Ovary (tissue), 9 donors: ENCODE measurements around the gene ILF3. TPM values are rescaled to one million over a fixed set of nuclear protein-coding genes. Genes with fewer than 3 reads are reported as not detected.

ENCODE experiments used
- DNase-seq, 5 donors: peaks; one replicate each; pipeline ENCODE4 v3.0.0-alpha.2; 2019 to 2020
- H3K27ac ChIP-seq, 2 donors: fragments of 200-600 bp; one replicate each; pipeline versions ENCODE4 v1.5.1 to v1.8.0; 2019 to 2022
- H3K27me3 ChIP-seq: fragments of 200-600 bp; one replicate; pipeline ENCODE4 v1.8.0; 2022
- H3K36me3 ChIP-seq: fragments of 200-600 bp; sonication (generic); one replicate; pipeline ENCODE4 v1.5.1; 2019
- H3K4me1 ChIP-seq: one replicate; pipeline ENCODE4 v1.8.1; 2013; ENCODE audit warnings: mild to moderate bottlenecking, moderate library complexity; ENCODE audit not compliant: insufficient read depth
- H3K4me3 ChIP-seq: fragments of 200-600 bp; sonication (generic); one replicate; pipeline ENCODE4 v1.5.1; 2017
- H3K9me3 ChIP-seq, 2 donors: fragments of 200-600 bp in 1 of 2; sonication (generic) in 1 of 2; one replicate each; pipeline versions ENCODE4 v1.5.1 to v1.8.1; 2013 to 2019; ENCODE audit warnings: mild to moderate bottlenecking in 1 of 2, moderate library complexity in 1 of 2
- EP300 ChIP-seq: sonication (generic); formaldehyde crosslinking; IDR thresholded peaks from one replicate; pipeline ENCODE4 v1.6.1; 2017; ENCODE audit warnings: antibody characterized with exemption
- POLR2A ChIP-seq: fragments of 450-650 bp; IDR thresholded peaks from one replicate; pipeline ENCODE4 v1.6.1; 2017; ENCODE audit warnings: antibody characterized with exemption, mild to moderate bottlenecking, moderate library complexity
- WGBS, 3 donors: extraction: QIAGEN DNeasy Blood & Tissue Kit in 1 of 3; methylation state at CpG; one replicate each; pipeline versions ENCODE4 v1.1.5 to v1.1.7; 2013 to 2017; 5-methylcytosine and 5-hydroxymethylcytosine counted together
- intact Hi-C, 4 donors: fragments of 100-400 bp; cut with DNase I; formaldehyde crosslinking; loops; one replicate each; pipeline versions ENCODE4 v1.11.0 to v1.15.1; 2022 to 2023
- polyA plus RNA-seq, 2 donors: library from polyadenylated mRNA; stranded (reverse); fragments of 200-250 nt in 1 of 2; fragments of 350-450 nt in 1 of 2; fragmentation: Illumina TruSeq in 1 of 2; extraction: RNeasy Lipid Tissue Mini Kit (QIAGEN cat#74804) in 1 of 2; gene quantifications; one replicate each; pipeline ENCODE4 v1.2.3, GENCODE V29; 2013 to 2014
- total RNA-seq, 7 donors: library from RNA; depleted of rRNA in 2 of 7; stranded (reverse); fragments of >200 nt in 2 of 7; fragmentation: NEBNext Ultra II Directional in 3 of 7; extraction: Animal tissue kit (Norgen Biotek cat#: 25700) in 3 of 7; gene quantifications; one replicate each; pipeline versions ENCODE4 v1.1.0 to v1.2.4, GENCODE V29; 2016 to 2023
- TF ChIP-seq, protein P1 (sequence below), 3 donors: fragments of 450-650 bp in 2 of 3; fragments of 200-600 bp in 1 of 3; IDR thresholded peaks; one replicate each; pipeline versions ENCODE4 v1.5.1 to v1.8.0; 2016 to 2022; ENCODE audit warnings: antibody characterized with exemption in 3 of 3, mild to moderate bottlenecking in 1 of 3
- donor health status: DM: no; HTN: no; CAD: no; lungs with moderate emphysema.
- donor health status: DM: no; HTN: no; CAD: no.
- donor health status: Bipolar disorder and iron deficiency.
- donor health status: DM: yes; HTN: yes; CAD: no.
- donor health status: DM: no; HTN: no; CAD: no.
- donor health status: DM: yes; HTN: yes; CAD: no.

The ILF3 gene
- total and polyA plus RNA-seq, 9 donors: 90.0 to 295 (median 227) TPM

DNA sequence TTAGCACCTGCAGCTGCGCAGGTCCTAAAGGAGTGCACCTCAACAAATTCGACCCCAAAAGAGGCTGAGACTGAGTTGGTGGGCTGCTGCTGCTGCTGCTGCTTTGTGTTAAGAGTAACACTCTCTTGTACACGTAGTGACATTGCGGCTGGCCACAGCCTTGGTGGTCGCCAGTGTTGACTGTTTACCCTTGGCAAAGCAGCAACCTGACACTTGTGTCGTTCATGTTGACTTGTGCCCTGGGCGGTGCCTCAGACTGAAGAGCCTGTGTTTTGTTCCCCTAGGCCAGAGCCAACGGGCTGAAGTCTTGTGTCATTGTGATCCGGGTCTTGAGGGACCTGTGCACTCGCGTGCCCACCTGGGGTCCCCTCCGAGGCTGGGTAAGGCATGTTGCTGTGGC is 24.7 kb downstream of the ILF3 start:
- intact Hi-C loops: no loop called here
- Histone ChIP-seq H3K27me3 (no peaks in the 10 kb centered on the region), H3K9me3 (no peaks in the 10 kb centered on the region), H3K4me3 (no peak overlapping the region), H3K4me1 (no peaks in the 10 kb centered on the region), H3K27ac (no peak overlapping the region), H3K36me3 (no peaks in the 10 kb centered on the region)
- DNase-seq: no peak
- TF ChIP-seq, protein P1, sequence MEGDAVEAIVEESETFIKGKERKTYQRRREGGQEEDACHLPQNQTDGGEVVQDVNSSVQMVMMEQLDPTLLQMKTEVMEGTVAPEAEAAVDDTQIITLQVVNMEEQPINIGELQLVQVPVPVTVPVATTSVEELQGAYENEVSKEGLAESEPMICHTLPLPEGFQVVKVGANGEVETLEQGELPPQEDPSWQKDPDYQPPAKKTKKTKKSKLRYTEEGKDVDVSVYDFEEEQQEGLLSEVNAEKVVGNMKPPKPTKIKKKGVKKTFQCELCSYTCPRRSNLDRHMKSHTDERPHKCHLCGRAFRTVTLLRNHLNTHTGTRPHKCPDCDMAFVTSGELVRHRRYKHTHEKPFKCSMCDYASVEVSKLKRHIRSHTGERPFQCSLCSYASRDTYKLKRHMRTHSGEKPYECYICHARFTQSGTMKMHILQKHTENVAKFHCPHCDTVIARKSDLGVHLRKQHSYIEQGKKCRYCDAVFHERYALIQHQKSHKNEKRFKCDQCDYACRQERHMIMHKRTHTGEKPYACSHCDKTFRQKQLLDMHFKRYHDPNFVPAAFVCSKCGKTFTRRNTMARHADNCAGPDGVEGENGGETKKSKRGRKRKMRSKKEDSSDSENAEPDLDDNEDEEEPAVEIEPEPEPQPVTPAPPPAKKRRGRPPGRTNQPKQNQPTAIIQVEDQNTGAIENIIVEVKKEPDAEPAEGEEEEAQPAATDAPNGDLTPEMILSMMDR (IDR thresholded peaks at IDR 0.05): no peak
- no peak for TF ChIP-seq EP300
- TF ChIP-seq POLR2A: no peak
- 84 to 91% (median 85%) methylated on average over 12 of the region's 12 CpGs for whole genome bisulfite sequencing, 3 donors

- WGBS, 3 donors: 85 to 87% (median 86%) methylated on average over 18 of the region's 18 CpGs
- Histone ChIP-seq H3K27ac (no peak overlapping the region), H3K27me3 (no peaks in the 10 kb centered on the region), H3K36me3 (no peaks in the 10 kb centered on the region), H3K9me3 (no peaks in the 10 kb centered on the region), H3K4me1 (no peaks in the 10 kb centered on the region), H3K4me3 (no peak overlapping the region)
- TF ChIP-seq, protein P1 (IDR thresholded peaks at IDR 0.05): no peak
- no peak for TF ChIP-seq EP300
- TF ChIP-seq POLR2A: no peak
- DNase-seq: no peak
- intact Hi-C loops: no loop called here
These were observed 25.6 kb downstream of the ILF3 start for GRCh38 chr19:10679743-10680142.

- WGBS, 3 donors: 84 to 94% (median 88%) methylated on average over 15 of the region's 15 CpGs
- H3K27me3 ChIP-seq: no peaks in the 10 kb centered on the region
- no peaks in the 10 kb centered on the region for H3K9me3 ChIP-seq
- H3K4me3 ChIP-seq: no peak overlapping the region
- no peak overlapping the region for H3K27ac ChIP-seq
- intact Hi-C loops: no loop called here
- TF ChIP-seq, protein P1 (IDR thresholded peaks at IDR 0.05): no peak
- TF ChIP-seq EP300 (no peak), POLR2A (no peak)
- H3K36me3 ChIP-seq: no peaks in the 10 kb centered on the region
- DNase-seq: no peak
- H3K4me1 ChIP-seq: no peaks in the 10 kb centered on the region
These were observed 26.5 kb downstream of the ILF3 start for GRCh38 chr19:10680545-10681135.

DNA sequence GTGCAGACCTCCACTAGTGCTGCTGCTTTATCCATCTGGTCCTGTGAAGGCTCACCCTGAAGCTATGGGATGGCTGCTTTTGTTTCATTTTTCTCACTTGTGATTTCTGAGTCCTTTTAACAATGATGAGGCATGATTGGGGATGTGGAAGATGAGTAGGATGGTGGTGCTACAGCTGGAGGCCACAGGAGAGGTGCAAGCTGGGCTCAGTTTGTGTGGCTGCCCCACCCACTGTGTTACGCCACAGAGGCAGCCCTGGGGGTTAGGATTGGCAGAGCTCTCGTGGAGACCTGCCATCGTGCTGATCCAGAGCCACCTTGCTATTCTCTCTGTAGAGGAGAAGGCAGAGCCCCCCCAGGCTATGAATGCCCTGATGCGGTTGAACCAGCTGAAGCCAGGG is 27.5 kb downstream of the ILF3 start:
- H3K4me3 ChIP-seq: no peak overlapping the region
- intact Hi-C loops: no loop called here
- H3K9me3 ChIP-seq: no peaks in the 10 kb centered on the region
- no peaks in the 10 kb centered on the region for H3K27me3 ChIP-seq
- no peak for DNase-seq
- no peaks in the 10 kb centered on the region for H3K4me1 ChIP-seq
- WGBS, 3 donors: 88 to 98% (median 95%) methylated on average over 4 of the region's 4 CpGs
- TF ChIP-seq EP300 (no peak), POLR2A (no peak)
- TF ChIP-seq, protein P1 (IDR thresholded peaks at IDR 0.05): no peak
- H3K27ac ChIP-seq: no peak overlapping the region
- no peaks in the 10 kb centered on the region for H3K36me3 ChIP-seq
